Stimulated activated CD4-positive, alpha-beta T cell treated with anti-CD3 and anti-CD28 coated beads, Interleukin-12 subunit alpha, Interleukin-12 subunit beta, amount 100 ng/mL, for 24 hours (primary cell): ENCODE data around the gene CAMK2N1.
"Not testable (repeated sequence)": the region's sequence is repeated elsewhere in the genome, so short reads cannot be mapped to it uniquely, and the experiment has no call there.

ENCODE experiments used
- DNase-seq, 2 experiments: peaks; one replicate each; pipeline ENCODE4 v3.0.0-alpha.2; 2020; ENCODE audit warnings: low read depth in 2 of 2

CAMK2N1 gene

GRCh38 chr1:20496725-20497383 is 10.8 kb upstream of the CAMK2N1 start:
- DNase-seq: not testable (repeated sequence)

GRCh38 chr1:20496241-20496661 is 10.2 kb upstream of the CAMK2N1 start:
- DNase-seq: peak in 1 of 2 experiments; percentile 20

- no peak for DNase-seq
Observed at GRCh38 chr1:20495661-20496060, 9.7 kb upstream of the CAMK2N1 start.

GRCh38 chr1:20494609-20495311 is 8.8 kb upstream of the CAMK2N1 start:
- DNase-seq: no peak

- peak; percentile 71 to 80 for DNase-seq
Observed at GRCh38 chr1:20493839-20494608, 8.0 kb upstream of the CAMK2N1 start.

GRCh38 chr1:20493309-20493708 is 7.3 kb upstream of the CAMK2N1 start:
- DNase-seq: no peak

- no peak for DNase-seq
Observed at GRCh38 chr1:20492751-20493150, 6.7 kb upstream of the CAMK2N1 start.

GRCh38 chr1:20491866-20492265 is 5.9 kb upstream of the CAMK2N1 start:
- DNase-seq: no peak

- no peak for DNase-seq
Observed at GRCh38 chr1:20491178-20491577, 5.2 kb upstream of the CAMK2N1 start.

- DNase-seq: no peak
Observed at GRCh38 chr1:20487236-20487590, 1.2 kb upstream of the CAMK2N1 start.

GRCh38 chr1:20486457-20487235 is 636 bp upstream of the CAMK2N1 start:
- DNase-seq: no peak

GRCh38 chr1:20484519-20485462 is 1.2 kb downstream of the CAMK2N1 start:
- no peak for DNase-seq

- DNase-seq: no peak
Observed at GRCh38 chr1:20483833-20484518, 2.0 kb downstream of the CAMK2N1 start.

GRCh38 chr1:20483098-20483832 is 2.7 kb downstream of the CAMK2N1 start:
- no peak for DNase-seq

GRCh38 chr1:20481643-20482498 is 4.1 kb downstream of the CAMK2N1 start:
- no peak for DNase-seq

- no peak for DNase-seq
Observed at GRCh38 chr1:20480951-20481617, 4.9 kb downstream of the CAMK2N1 start.

GRCh38 chr1:20480243-20480944 is 5.6 kb downstream of the CAMK2N1 start:
- no peak for DNase-seq
